COLO829 (cell line): ENCODE results near the gene TP63.
"Not testable (repeated sequence)": the region's sequence is repeated elsewhere in the genome, so short reads cannot be mapped to it uniquely, and the experiment has no call there.

ENCODE experiments used
- DNase-seq: peaks from one replicate; pipeline ENCODE4 v3.0.0; 2012; ENCODE audit warnings: low spot score

TP63 gene

DNA sequence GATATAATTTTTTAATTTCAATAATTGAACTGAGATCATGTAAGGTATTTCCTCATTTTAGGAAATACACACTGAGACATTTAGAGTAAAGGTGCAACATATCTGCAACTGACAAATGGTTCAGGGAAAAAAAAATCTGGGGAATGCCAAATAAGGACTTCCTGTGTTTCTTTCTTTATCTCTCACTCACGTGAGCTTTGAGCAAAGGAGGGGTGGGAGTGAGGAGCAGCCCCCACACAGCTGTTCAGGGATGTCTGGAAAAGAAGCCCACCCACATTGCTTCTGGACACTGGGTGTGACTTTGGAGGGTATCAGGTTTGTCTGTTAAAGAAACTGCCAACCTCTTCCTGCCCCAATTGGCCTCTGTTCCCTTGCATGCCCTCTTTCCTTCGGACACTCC is 5.6 kb upstream of the TP63 start:
- no peak for DNase-seq

DNA sequence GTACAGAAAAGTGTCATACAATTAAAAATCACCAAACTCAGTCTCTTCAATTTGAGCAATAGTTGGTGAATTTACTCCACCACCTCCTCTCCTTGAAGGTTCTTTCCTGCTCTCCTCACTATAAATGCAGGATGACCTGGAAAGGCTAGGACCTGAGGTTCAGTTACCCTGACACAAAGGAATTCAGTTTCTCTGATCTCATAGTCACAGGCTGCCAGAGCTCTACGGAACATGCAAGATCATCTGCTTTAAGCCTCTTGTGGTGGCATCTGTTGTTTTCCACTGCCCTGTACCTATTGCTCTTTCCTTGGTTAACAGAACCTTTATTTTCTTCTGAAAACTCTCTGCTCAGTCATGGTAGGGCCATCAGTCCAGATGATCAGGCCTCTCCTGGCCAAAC is 4.9 kb upstream of the TP63 start:
- DNase-seq, result no peak

DNA sequence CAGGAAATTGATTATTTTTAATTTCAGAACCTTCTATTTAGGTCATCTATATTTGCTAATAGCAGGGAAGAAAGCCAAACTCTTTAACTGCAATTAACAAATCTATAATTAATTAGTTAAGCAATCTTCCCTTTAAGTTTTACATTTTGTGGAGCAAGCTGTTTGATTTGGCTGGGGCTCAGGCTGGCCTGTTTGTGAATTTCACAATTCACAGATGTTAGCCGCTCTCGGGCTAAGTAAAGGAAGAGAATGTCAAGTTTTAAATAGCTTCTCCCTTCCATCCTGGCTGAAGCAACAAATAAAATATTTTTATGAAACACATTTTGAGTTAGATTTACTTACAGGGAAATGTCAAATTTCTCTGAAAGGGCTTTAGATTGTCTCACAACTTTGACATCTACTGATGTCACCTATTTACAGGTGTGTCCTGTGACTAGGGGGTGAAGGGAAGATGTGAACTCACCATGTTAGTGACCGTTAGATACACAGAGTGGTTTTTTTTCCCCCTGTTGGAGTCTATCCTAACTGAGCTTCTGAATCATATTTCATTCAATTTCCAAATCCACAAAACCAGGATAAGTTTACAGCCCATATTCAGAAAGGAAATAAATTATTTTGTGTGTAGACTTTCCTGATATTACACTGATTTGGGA is 1.3 kb upstream of the TP63 start:
- no peak for DNase-seq

DNA sequence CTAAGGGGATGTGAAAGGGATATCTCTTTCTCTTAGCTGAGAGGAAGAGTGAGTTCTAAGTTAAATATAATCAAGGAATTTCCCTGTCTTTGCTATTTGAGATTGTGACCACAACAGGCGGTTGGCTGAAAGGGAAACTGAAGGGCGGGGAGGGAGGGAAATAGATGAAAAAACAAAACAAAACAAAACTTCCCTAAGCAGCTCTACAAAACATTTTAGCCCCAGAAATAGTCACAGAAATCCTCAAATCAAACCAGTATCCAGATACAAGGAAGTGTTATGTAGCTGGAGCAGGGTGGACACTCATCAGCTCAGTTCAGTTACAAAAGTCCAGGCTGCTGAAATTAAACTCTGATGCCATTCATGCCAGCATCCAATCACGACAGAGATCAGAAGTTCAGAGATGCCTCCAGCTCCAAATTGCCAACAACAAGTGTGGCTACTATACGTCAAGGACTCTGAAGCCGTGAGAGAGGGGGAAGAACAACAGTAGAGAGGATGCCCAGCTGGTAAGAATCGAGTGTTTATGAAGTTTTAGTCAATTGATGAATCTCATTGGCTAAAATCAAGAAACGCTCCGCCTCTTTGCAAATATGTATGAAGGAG is 319 bp upstream of the TP63 start:
- DNase-seq, result no peak

DNA sequence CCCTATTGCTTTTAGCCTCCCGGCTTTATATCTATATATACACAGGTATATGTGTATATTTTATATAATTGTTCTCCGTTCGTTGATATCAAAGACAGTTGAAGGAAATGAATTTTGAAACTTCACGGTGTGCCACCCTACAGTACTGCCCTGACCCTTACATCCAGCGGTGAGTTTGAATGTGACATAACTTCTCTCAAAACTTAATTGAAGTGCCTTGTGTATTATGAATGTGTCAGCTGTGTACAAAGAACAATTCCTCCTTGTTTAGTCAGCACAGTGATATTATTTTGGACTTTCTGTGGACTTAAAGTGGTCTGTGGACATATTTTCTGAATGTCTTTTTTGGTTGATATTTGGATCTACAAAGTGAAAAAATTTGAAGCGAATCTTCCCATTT is 220 bp downstream of the TP63 start:
- no peak for DNase-seq

DNA sequence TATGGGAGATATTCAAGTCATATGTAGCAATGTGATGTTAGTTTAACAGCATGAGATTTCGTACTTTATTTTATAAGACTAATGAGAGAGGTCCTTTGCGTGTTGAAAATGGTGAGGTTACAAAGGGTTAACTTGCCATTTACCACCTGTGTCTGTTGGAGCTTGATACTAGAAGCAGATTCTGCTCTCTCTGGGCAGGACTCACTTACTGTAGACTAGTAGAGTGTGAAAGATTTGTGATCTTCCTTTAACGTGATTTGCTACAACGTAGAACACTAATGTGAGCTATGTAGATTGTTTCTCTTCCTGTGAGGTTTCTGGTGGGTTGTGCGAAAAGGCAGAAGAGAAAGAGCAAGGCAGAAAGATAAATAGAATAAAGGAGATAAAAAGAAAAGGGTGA is 1.1 kb downstream of the TP63 start:
- DNase-seq, result no peak

DNA sequence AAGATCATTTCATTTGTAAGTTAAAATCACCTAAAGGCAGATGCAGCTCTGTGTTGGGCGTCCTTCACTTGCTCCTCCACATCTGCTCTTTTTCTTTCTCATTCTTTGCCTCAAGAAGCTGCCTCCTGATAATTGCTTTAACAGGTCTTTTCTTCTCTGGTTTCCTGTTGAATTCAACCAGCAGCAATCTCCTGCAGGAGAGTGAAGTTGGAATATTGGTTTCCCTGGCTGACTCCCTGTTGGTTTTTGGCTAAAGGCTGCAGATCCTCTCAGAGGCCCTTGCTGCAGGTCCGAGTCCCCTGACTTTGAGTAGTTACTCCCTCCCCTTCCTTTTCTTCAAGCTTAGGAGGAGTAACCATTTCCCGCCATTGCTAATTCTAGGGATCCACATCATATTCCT is 4.2 kb downstream of the TP63 start:
- no peak for DNase-seq

DNA sequence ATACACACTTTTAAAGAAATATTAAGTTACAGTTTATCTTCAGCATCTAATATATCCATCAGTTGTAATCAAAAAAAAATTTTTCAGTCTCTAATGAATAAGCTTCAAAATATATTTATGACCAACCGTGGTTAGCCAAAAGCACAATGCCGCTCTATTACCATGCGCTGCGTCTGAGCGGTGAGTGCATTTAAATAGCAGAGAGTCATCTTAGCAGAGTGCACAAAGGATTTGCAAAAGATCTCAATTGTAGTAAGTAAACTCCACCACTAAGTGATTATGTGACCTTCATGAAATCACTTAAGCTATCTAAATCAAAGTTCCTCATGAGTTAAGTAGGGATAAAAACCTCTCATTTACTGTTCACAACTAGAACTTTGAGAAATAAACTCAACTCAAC is 4.9 kb downstream of the TP63 start:
- DNase-seq, result no peak

DNA sequence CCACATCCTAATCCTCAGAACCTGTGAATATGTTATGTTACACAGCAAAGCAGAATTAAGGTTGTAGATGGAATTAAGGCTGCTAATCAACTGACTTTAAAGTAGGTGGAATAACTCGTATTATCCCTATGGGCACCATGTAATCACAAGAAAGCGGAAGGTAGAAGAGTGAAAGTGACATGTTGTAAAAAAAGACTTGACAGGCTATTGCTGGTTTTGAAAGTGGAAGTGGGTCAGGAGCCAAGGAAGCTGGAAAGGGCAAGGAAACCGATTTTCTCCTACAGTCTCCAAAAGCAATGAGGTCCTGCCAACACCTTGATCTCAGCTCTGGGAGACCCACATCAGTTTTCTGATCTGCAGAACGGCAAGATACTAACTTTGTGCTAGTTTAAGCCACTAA is 6.6 kb downstream of the TP63 start:
- DNase-seq, result no peak

DNA sequence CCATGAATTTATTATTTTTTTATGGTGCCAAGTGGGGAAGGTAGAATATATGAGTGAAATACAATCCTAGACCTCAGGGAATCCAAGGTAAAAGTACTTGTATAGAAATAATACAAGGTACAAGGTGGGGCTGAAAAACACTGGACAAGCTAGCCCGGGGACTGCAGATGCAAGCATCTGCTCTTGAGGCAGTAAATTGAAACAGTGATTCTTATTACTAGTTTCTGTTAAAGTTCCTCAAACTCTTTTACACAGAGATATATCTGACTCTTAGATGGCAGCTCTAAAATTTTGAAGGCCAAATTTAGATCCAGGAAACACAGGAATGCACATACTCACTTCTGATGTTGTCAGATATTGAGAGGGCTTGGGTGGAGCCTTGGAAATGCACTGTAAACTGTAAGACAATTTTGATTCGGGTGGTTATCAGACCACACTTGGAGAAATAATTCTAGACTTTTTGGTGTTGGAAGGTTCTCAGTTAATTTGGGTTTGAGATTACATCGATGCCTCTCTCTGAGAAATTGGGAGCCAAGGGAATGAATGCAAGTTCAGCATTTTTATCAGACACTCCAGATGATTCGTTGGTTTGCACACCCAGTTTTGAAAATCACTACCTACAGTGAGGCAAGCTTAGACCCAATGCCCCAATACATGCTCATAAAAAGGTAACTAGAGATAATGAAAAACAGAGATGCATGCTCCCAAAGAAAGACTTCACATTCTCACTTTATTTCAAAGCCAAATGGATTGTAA is 7.3 kb downstream of the TP63 start:
- no peak for DNase-seq

DNA sequence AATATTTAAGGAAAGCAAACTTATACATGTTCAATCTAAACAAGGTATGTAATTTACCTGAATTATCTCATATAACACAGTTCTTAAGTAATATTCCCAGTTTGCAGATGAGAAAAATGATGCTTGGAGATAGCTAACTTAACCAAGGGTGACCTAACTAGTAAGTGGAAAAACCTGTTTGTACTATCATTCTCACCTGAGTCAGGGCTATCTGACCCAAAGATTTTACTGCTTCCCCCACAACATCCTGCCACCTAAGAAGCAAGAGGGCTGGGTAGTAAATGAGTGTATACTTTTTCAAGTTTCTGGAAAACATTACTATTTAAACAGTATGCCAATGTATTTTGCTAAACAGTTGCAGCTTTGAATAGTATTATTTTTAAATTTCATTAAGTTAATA is 10.6 kb downstream of the TP63 start:
- DNase-seq, result no peak

DNA sequence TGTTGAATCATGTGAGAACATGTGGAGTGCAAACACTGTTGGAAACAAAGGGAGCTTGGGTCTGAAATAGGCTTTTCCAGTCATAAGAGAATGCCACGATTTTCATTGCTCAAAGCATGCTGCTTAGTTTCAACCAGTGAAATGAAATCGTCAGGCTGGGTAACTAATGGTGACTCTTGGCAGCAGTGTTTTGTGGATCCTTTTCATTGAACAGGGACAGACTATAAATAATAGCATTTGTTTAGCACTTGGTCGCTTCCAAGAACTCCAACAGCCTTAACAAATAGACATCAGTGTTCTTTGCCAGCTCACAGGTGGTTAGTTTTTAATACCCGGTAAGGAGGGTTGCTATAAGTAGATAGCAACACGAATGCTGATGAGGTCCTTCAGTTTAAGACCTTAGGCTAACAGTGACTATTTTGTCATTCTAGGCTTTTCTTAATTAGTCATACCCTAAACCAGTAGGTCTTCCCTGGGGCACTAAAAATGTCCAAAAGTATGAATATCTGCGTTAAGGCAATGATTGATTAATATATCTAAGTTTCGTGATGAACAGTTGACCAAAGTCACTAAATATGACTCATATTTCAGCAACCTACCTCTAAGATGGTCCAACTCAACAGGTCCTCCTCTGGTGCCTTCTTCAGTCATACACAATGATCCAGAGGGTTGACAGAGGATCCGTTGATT is 15.8 kb downstream of the TP63 start:
- no peak for DNase-seq

DNA sequence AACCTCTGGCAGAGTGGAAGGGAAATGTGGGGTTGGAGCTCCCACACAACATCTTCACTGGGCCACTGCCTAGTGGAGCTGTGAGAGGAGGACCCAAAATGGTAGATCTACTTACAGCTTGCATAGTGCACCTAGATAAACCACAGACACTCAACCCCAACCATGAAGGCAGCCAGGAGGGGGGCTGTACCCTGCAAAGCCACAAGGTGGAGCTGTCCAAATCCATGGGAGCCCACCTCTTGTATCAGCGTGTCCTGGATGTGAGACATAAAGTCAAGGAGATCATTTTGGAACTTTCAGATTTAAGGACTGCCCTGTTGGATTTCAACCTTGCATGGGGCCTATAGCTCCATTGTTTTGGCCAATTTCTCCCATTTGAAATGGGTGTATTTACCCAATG is 20.9 kb downstream of the TP63 start:
- DNase-seq, result no peak

DNA sequence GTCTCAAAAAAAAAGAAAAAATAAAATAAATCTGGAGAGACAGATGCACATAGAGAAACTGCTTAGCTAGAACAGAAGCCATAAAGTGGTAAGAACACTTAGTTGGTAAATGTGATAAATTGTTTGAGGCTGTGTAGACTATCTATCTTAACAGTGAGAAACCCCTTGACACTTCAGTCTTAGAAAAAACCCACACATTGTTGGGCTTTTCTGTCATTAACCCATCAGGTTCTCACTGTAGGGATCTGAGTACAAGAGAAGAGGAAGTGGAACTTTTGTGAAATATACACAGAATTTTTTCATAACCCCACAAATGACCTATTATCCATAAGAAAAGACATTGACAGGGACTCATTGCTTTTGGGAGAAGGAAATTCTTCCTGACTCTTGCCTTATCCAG is 24.4 kb downstream of the TP63 start:
- no peak for DNase-seq

DNA sequence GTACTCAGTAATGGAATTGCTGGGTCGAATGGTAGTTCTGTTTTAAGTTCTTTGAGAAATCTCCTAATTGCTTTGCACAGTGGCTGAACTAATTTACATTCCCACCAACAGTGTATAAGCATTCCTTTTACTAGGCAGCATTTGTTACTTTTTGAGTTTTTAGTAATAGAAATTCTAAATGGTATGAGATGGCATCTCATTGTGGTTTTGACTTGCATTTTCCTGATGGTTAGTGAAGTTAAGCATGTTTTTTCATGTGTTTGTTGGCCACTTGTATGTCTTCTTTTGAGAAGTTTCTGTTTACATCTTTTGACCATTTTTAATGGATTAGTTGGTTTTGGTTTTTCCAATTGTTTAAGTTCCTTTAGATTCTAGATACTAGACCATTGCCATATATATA is 28.4 kb downstream of the TP63 start:
- DNase-seq, result no peak

DNA sequence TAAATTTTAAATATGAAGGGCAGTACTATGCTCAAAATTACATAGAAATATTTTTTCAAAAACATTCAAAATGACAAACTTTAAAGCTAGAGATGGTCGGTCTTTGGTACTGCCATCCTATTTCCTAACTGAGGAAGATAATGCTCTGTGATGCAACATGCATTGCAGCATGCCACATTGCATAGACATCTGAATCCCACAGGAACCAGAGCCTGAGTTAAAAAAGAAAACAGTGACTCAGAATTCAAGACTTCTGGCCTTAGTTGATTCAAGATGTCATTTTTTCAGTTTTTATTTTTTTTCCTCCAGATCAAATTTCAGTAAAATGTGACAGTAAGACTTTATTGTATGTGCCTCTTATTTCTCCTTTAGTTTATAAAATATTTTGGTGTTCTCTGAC is 33.1 kb downstream of the TP63 start:
- no peak for DNase-seq

DNA sequence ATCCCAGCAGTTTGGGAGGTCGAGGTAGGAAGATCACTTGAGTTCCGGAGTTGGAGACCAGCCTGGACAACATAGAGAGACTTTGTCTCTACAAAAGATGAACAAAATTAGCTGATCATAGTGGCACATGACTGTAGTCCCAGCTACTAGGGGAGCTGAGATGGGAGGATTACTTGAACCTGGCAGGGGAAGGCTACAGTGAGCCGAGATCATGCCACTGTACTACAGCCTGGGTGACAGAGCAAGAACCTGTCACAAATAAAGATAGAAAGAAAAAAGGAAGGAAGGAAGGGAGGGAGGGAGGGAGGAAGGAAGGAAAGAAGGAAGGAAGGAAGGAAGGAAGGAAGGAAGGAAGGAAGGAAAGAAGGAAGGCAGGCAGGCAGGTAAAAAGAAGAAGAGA is 41.2 kb downstream of the TP63 start:
- not testable (repeated sequence) for DNase-seq

DNA sequence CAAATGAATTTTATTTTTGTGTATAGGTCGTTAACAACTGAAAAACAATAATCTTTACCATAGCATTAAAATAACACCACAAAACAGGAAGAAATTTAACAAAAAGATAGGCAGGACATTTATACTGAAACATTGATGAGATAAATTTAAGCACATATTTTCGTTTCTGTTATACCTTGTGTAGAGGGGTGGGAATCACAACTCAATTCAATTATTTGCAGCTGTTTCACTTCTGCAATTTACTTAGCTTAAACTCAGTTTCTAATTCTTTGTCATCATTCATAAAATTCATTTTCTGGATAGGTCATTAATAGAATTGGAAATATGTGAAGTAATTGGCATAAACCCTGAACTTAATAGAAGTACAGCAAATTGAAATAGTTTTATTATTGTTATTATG is 42.3 kb downstream of the TP63 start:
- no peak for DNase-seq

DNA sequence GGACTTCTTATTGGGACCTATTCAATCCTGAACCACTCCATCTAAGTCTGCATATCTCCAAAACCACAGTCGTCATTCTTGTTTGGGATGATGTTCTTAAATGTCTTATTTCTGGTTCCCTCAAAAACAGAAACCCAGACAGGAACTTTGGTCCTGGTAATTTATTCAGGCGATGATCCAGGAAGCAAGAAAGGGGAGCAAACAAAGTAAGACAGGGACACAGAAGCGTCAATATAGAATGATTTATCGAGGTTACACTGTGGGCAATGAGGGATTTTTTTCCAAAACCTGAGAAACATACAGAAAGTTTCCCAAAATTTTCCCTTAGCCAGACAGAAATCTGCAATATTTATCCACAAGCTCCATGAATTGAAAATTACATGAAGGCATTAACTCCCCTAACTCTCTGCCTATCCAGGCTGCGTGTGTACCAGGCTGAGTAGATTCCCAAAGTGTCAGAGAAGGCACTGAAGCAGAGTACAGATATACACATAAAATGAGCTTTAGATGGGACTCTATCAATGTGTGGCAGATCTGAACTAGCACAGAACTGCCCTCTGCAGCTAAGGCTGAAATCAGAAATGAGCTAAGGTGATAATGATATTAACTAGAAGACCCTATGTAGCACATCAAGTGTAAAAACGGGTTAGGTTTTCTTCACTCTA is 43.2 kb downstream of the TP63 start:
- no peak for DNase-seq

DNA sequence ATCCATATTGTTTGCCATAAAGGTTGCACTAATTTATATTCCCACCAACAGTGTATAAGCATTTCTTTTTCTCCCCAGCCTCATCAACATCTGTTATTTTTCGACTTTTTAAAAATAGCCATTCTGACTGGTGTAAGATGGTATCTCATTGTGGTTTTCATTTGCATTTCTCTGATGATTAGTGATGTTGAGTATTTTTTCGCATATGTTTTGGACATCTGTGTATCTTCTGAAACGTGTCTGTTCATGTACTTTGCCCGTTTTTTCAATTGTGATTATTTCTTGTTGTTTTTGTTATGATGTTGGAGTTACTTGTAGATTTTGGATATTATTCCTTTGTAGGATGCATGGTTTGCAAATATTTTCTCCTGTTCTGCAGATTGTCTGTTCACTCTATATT is 46.5 kb downstream of the TP63 start:
- no peak for DNase-seq

DNA sequence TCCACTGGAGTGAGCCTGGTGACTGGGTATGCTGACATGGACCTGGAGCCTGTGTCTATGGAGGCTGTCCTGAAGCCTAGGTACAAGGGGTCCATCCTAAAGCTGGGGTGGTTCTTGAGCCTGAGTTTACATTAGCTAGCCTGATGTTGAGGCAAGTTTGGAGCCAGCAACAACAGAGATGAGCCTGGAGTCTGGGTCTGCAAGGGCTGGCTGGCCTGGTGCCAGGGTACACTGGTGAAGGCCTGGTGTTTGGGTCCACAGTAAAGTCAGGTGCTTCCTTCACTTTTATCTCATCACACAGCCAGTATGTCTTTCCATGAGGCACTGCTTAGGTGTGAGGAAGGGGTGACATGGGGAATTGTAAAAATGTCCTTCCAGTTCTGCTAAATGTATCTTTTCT is 49.5 kb downstream of the TP63 start:
- no peak for DNase-seq

DNA sequence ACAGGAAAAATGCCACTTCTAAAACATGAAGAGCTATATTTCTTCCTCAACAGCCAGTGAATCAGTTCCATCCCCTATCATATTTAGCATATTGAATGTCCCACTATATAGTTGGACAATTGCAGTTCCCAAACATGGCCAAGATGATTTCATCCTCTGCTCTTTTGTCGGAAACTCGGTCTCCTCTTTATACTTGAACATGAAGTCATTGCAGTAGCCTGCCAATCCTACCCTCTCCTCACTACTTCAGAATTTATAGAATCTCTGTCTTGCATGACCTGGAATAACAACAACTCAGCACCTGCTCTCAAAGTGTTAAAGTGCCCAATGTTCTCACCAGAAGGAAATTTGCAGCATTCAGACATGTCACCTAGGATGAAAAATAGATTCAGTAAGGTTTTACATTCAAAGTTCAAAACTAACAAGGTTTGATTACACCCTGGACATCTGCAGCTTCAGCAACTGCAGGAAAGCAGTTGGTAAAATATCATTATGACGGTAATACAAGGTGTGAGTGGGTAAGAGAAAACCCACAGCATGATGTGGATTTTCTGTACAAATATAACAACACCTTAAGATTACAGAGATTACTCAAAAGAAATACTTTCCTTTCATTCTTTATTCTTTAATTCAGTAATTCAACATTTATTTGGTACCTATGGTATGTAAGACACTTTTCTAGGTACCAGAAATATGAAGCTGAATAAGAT is 52.5 kb downstream of the TP63 start:
- DNase-seq, result no peak
